H9 (cell line): ENCODE measurements around the gene UGT2B28. TPM values are rescaled to one million over a fixed set of nuclear protein-coding genes. Genes with fewer than 3 reads are reported as not detected.
"Not testable (repeated sequence)": the region's sequence is repeated elsewhere in the genome, so short reads cannot be mapped to it uniquely, and the experiment has no call there.

ENCODE experiments used
- DNase-seq: peaks from one replicate; pipeline ENCODE4 v3.0.0-alpha.2; 2017
- H2AFZ ChIP-seq: one replicate; pipeline ENCODE4 v1.6.1; 2013; ENCODE audit warnings: mild to moderate bottlenecking, low read length, control low read depth, moderate library complexity
- H2AK5ac ChIP-seq: 2 replicates; pipeline ENCODE4 v1.6.1; 2013; ENCODE audit warnings: low read length, control low read depth, mixed read lengths; ENCODE audit not compliant: insufficient read length
- H2BK120ac ChIP-seq: one replicate; pipeline ENCODE4 v1.6.1; 2013; ENCODE audit warnings: low read depth, mild to moderate bottlenecking, low read length, control low read depth, inconsistent platforms; ENCODE audit not compliant: poor library complexity, severe bottlenecking
- H2BK12ac ChIP-seq: 2 replicates; pipeline ENCODE4 v1.6.1; 2013; ENCODE audit warnings: low read length, control low read depth, mixed read lengths, low read depth; ENCODE audit not compliant: insufficient read length
- H2BK15ac ChIP-seq: 2 replicates; pipeline ENCODE4 v1.6.1; 2013; ENCODE audit warnings: low read depth, low read length, control low read depth
- H2BK20ac ChIP-seq: one replicate; pipeline ENCODE4 v1.6.1; 2013; ENCODE audit warnings: low read depth, mild to moderate bottlenecking, low read length, control low read depth, inconsistent platforms; ENCODE audit not compliant: poor library complexity, severe bottlenecking
- H2BK5ac ChIP-seq: 2 replicates; pipeline ENCODE4 v1.6.1; 2013; ENCODE audit warnings: low read length, control low read depth, mixed read lengths; ENCODE audit not compliant: insufficient read length
- H3K14ac ChIP-seq: 2 replicates; pipeline ENCODE4 v1.6.1; 2013; ENCODE audit warnings: low read length, control low read depth; ENCODE audit not compliant: insufficient read depth
- H3K18ac ChIP-seq: 2 replicates; pipeline ENCODE4 v1.6.1; 2013; ENCODE audit warnings: low read depth, mild to moderate bottlenecking, mixed read lengths, low read length, control low read depth; ENCODE audit not compliant: insufficient read length
- H3K23ac ChIP-seq: 2 replicates; pipeline ENCODE4 v1.6.1; 2013; ENCODE audit warnings: low read length, control low read depth, mixed read lengths, low read depth; ENCODE audit not compliant: insufficient read length
- H3K23me2 ChIP-seq: 2 replicates; pipeline ENCODE4 v1.6.1; 2013; ENCODE audit warnings: low read depth, mild to moderate bottlenecking, mixed read lengths, low read length, control low read depth; ENCODE audit not compliant: insufficient read length, poor library complexity, severe bottlenecking
- H3K27ac ChIP-seq: 2 replicates; pipeline ENCODE4 v1.5.1; 2013; ENCODE audit warnings: low read length, control low read depth, mixed read lengths, low read depth; ENCODE audit not compliant: insufficient read length
- H3K27me3 ChIP-seq: 2 replicates; pipeline ENCODE4 v1.6.1; 2013; ENCODE audit warnings: low read length, control low read depth, inconsistent platforms; ENCODE audit not compliant: insufficient read depth
- H3K4ac ChIP-seq: 2 replicates; pipeline ENCODE4 v1.6.1; 2013; ENCODE audit warnings: low read depth, mild to moderate bottlenecking, control low read depth, inconsistent platforms, low read length, moderate library complexity
- H3K4me1 ChIP-seq: 2 replicates; pipeline ENCODE4 v1.6.1; 2013; ENCODE audit warnings: low read length, control low read depth, inconsistent platforms; ENCODE audit not compliant: insufficient read depth
- H3K4me2 ChIP-seq: 2 replicates; pipeline ENCODE4 v1.6.1; 2013; ENCODE audit warnings: low read length, control low read depth, mixed read lengths; ENCODE audit not compliant: insufficient read length, insufficient read depth
- H3K56ac ChIP-seq: 2 replicates; pipeline ENCODE4 v1.6.1; 2013; ENCODE audit warnings: low read depth, mild to moderate bottlenecking, mixed read lengths, low read length, control low read depth; ENCODE audit not compliant: insufficient read length
- H3K79me1 ChIP-seq: 2 replicates; pipeline ENCODE4 v1.6.1; 2013; ENCODE audit warnings: low read depth, mild to moderate bottlenecking, moderate library complexity, low read length, control low read depth, inconsistent platforms; ENCODE audit not compliant: insufficient read depth, poor library complexity, severe bottlenecking
- H3K79me2 ChIP-seq: 2 replicates; pipeline ENCODE4 v1.6.1; 2013; ENCODE audit warnings: low read length, control low read depth, inconsistent platforms; ENCODE audit not compliant: insufficient read depth
- H3K9ac ChIP-seq: 2 replicates; pipeline ENCODE4 v1.6.1; 2013; ENCODE audit warnings: low read length, control low read depth, mixed read lengths; ENCODE audit not compliant: insufficient read length; ENCODE audit errors: extremely low read depth
- H3K9me3 ChIP-seq: one replicate; pipeline ENCODE4 v1.6.1; 2013; ENCODE audit warnings: low read depth, low read length, inconsistent platforms; ENCODE audit not compliant: control insufficient read depth
- H3T11ph ChIP-seq: one replicate; pipeline ENCODE4 v1.6.1; 2013; ENCODE audit warnings: mild to moderate bottlenecking, low read length, control low read depth, inconsistent platforms
- H4K20me1 ChIP-seq: one replicate; pipeline ENCODE4 v1.6.1; 2013; ENCODE audit not compliant: control insufficient read depth, insufficient read length, insufficient read depth
- H4K5ac ChIP-seq: 2 replicates; pipeline ENCODE4 v1.6.1; 2013; ENCODE audit warnings: low read depth, mild to moderate bottlenecking, mixed read lengths, low read length, control low read depth; ENCODE audit not compliant: insufficient read length
- H4K8ac ChIP-seq: replicated peaks from 2 replicates; pipeline ENCODE4 v1.6.1; 2013; ENCODE audit warnings: low read length, control low read depth, mixed read lengths, low read depth; ENCODE audit not compliant: insufficient read length
- H4K91ac ChIP-seq: 2 replicates; pipeline ENCODE4 v1.6.1; 2013; ENCODE audit warnings: low read depth, mild to moderate bottlenecking, moderate library complexity, mixed read lengths, low read length, control low read depth; ENCODE audit not compliant: insufficient read length
- H3K27ac Mint-ChIP-seq, 3 experiments: 2 replicates in 2 of 3; 3 replicates in 1 of 3; pipeline ENCODE4 v1.8.0; 2020 to 2021; ENCODE audit warnings: mixed read lengths in 3 of 3, mild to moderate bottlenecking in 1 of 3, moderate library complexity in 1 of 3
- H3K27me3 Mint-ChIP-seq: 2 replicates; pipeline ENCODE4 v1.8.0; 2021; ENCODE audit warnings: low read depth, mild to moderate bottlenecking, moderate library complexity, mixed read lengths
- H3K36me3 Mint-ChIP-seq, 3 experiments: 2 replicates in 2 of 3; 3 replicates in 1 of 3; pipeline ENCODE4 v1.8.0; 2020 to 2021; ENCODE audit warnings: low read depth in 3 of 3, mixed read lengths in 3 of 3; ENCODE audit not compliant: insufficient read depth in 1 of 3
- H3K4me1 Mint-ChIP-seq, 2 experiments: 2 replicates each; pipeline ENCODE4 v1.8.0; 2020; ENCODE audit warnings: mixed read lengths in 2 of 2
- H3K4me3 Mint-ChIP-seq, 2 experiments: 2 replicates in 1 of 2; 3 replicates in 1 of 2; pipeline ENCODE4 v1.8.0; 2020 to 2021; ENCODE audit warnings: mild to moderate bottlenecking in 2 of 2, mixed read lengths in 2 of 2, moderate library complexity in 1 of 2
- H3K9me3 Mint-ChIP-seq, 2 experiments: 2 replicates in 1 of 2; 3 replicates in 1 of 2; pipeline ENCODE4 v1.8.0; 2020; ENCODE audit warnings: mild to moderate bottlenecking in 2 of 2, mixed read lengths in 2 of 2, moderate library complexity in 1 of 2
- WGBS: extraction: QIAGEN DNeasy Blood & Tissue Kit; methylation state at CpG from one replicate; pipeline ENCODE4 v1.1.7; 2013; ENCODE audit warnings: missing lambda C conversion rate, low lambda C conversion rate, mixed read lengths; ENCODE audit not compliant: insufficient read length; ENCODE audit errors: extremely low coverage; 5-methylcytosine and 5-hydroxymethylcytosine counted together
- total RNA-seq: library from RNA; stranded (reverse); gene quantifications from 2 replicates; pipeline ENCODE4 v1.2.1, GENCODE V29; 2021

UGT2B28 gene
- total RNA-seq, 1 experiment from 2014 or later: not detected

GRCh38 chr4:69250884-69251283 is 29.4 kb upstream of the UGT2B28 start:
- H3K4ac ChIP-seq: not testable (repeated sequence)

GRCh38 chr4:69253147-69253772 is 27.0 kb upstream of the UGT2B28 start:
- H3K27me3 Mint-ChIP-seq, H3K79me2 ChIP-seq, H3K23ac ChIP-seq, H3K9me3 ChIP-seq, H4K8ac ChIP-seq, H3K27me3 ChIP-seq, H3K4me3 Mint-ChIP-seq, H3K4ac ChIP-seq, H3K36me3 Mint-ChIP-seq, H3K18ac ChIP-seq, H3K27ac ChIP-seq, H3K9ac ChIP-seq, H3K4me1 ChIP-seq, H3K27ac Mint-ChIP-seq, H3K14ac ChIP-seq, H2BK120ac ChIP-seq, H3K56ac ChIP-seq, H2BK20ac ChIP-seq, H4K5ac ChIP-seq, H3K79me1 ChIP-seq, H2AFZ ChIP-seq, H4K20me1 ChIP-seq, DNase-seq, H3T11ph ChIP-seq, H3K9me3 Mint-ChIP-seq, H2BK15ac ChIP-seq, H3K4me2 ChIP-seq, H3K23me2 ChIP-seq, H3K4me1 Mint-ChIP-seq, H2BK12ac ChIP-seq, H2BK5ac ChIP-seq, H4K91ac ChIP-seq, H2AK5ac ChIP-seq: not testable (repeated sequence)
- no CpG with 5 or more reads among the region's 3 CpGs for WGBS

More at GRCh38 chr4:69250884-69251283, 29.4 kb upstream of the UGT2B28 start:
- not testable (repeated sequence) for H2BK15ac ChIP-seq, H4K91ac ChIP-seq, H3K27me3 Mint-ChIP-seq, H4K8ac ChIP-seq, H3K9me3 Mint-ChIP-seq, H3K56ac ChIP-seq, H2BK5ac ChIP-seq, H3K23me2 ChIP-seq, H2BK20ac ChIP-seq, H3K27me3 ChIP-seq, H3K36me3 Mint-ChIP-seq, H3K9me3 ChIP-seq, H4K20me1 ChIP-seq, H3K79me1 ChIP-seq, H3K23ac ChIP-seq, H3K27ac ChIP-seq, H4K5ac ChIP-seq, H3K27ac Mint-ChIP-seq, H3K4me2 ChIP-seq, H3K79me2 ChIP-seq, H3K4me1 ChIP-seq, H3K18ac ChIP-seq, H3T11ph ChIP-seq, DNase-seq, H2BK12ac ChIP-seq, H3K9ac ChIP-seq, H3K4me3 Mint-ChIP-seq, H2AK5ac ChIP-seq, H3K14ac ChIP-seq, H2AFZ ChIP-seq, H3K4me1 Mint-ChIP-seq, H2BK120ac ChIP-seq
- WGBS: no CpG with 5 or more reads among the region's 2 CpGs
